Activated CD8-positive, alpha-beta memory T cell treated with anti-CD3 and anti-CD28 coated beads, Interleukin-2, amount 50 U/mL, for 4 hours (primary cell): ENCODE measurements around the gene PRR16.

Experiments
- DNase-seq: peaks from one replicate; pipeline ENCODE4 v3.0.0-alpha.2; 2020

The PRR16 gene

DNA sequence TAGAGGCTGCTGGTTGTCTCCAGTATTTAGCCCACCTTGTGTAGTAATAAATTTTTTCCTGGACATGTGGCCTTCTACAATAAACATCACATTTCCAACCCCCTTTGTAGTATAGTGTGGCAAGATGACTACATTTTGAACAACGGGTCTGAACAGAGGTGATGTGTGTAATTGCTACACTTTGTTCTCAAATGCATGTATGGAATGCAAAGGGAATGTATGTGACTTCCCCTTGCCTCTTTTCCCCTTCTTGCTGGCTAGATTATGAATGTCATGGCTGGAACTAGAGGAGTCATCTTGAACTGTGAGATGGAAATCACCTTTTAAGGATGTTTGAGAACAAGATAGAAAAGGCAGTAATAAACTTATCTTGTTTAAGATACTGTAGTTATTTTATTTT lies 54.5 kb downstream of the PRR16 start:
- DNase-seq: no peak

DNA sequence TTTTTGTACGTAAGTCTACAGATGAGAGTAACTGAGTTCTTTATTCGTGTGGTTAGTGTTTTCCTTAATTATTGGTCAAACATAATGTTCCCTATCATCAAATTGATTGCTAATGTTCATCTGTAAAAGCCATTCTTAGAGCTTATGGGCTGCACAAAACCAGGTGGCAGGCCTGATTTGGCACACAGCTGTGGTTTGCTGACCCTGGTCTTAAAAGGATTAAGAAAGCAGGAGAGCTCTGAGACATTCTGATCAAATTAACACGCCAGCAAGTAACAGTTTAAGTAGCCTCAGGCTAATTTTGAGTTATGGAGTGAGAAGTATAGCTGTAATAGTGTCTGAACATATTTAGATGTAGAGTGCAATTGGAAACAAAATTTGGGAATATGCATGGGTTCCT lies 63.2 kb downstream of the PRR16 start:
- no peak for DNase-seq

DNA sequence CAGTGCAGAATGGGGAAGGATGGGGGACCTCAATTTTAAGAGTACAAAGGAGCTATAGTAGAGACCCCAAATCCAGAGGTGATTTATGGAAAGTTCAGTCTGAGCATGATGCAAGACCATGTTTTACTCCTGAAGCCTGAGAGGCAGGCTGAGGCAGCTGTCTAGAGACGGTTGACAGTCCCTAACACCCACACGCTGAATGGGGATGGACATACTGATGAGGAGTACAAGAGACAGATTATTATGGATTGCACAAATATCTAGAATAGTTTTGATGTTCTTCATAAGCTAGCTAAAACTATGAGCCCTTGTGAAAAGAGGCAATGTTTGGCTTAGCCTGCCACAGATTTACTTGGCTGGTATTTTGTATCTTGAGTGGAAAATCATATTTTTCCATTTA lies 64.5 kb downstream of the PRR16 start:
- DNase-seq: no peak

DNA sequence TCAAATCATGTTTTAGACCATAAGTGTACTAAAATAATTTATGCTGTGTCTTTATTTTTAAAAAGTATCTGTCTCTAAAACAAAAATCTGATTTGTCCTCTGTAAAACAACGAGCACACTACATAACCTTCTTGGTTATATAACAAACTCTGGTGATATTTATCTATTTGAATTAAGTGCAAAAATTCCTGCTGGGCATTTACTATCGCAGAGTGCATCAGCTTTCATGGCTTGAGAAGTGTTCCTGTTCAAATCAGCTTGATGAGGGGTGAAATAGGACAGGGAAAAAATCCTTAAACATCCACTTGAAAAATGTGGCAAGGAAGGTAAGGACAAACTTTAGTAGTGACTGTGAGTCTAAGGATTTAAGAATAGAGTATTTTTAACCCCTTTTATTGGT lies 65.3 kb downstream of the PRR16 start:
- DNase-seq: no peak

- DNase-seq: no peak
Observed at GRCh38 chr5:120531215-120531614, 67.1 kb downstream of the PRR16 start.

DNA sequence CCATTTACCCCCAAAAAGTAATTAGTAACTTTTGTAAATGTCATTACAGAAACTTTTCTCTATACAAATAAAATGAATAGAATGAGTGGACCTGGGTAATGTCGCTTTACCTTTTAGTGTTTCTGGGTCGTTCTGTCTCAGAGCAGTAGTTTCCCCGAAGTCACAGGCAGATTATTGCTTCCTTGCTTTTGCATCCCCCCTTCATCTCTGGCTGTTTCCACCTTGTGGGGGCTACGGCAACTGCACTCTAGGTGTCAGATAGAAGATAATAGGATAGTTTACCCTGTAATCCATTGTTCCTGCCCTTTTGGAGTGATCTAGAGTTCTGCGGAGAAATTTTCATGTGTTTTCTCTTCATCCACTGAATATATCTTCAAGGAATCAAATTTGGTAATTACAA lies 68.7 kb downstream of the PRR16 start:
- DNase-seq: no peak

DNA sequence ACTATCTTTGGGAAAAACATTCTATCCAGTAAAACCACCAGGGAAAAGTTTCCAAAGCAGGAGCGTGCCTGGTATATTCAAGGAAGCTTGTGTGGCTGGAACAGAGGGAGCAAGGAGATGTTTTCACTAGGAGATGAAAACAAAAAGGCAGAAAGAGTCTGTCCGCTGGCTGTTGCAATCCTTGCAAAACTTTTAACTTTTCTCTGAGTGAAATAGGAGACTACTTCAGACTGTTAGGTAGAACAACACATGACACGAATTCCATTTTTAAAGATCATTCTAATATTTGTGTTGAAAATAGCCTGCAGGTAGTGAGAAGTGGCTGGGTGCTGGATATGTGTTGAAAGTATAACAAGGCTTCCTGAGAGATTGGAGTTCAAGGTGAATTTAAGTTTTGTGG lies 69.5 kb downstream of the PRR16 start:
- no peak for DNase-seq

DNA sequence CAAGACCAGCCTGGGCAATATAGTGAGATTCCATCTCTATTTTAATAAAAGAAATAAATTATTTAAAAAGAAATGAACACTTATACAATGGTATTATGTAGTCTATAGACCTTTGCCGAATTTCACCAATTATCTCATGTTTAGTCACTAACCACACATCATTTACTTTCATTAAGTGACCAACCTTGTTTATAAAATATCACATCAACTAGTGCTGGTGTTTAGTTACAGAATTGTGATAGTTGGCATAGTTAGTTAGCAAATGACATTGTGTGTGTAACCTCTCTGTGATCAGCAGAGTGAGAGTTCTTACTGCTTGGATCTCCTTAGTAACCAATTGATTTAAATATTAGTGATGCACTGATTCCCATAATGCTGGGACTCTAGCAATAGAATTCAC lies 71.8 kb downstream of the PRR16 start:
- no peak for DNase-seq

- no peak for DNase-seq
Observed at GRCh38 chr5:120538149-120538548, 74.0 kb downstream of the PRR16 start.

GRCh38 chr5:120538644-120539043 lies 74.5 kb downstream of the PRR16 start:
- DNase-seq: no peak

DNA sequence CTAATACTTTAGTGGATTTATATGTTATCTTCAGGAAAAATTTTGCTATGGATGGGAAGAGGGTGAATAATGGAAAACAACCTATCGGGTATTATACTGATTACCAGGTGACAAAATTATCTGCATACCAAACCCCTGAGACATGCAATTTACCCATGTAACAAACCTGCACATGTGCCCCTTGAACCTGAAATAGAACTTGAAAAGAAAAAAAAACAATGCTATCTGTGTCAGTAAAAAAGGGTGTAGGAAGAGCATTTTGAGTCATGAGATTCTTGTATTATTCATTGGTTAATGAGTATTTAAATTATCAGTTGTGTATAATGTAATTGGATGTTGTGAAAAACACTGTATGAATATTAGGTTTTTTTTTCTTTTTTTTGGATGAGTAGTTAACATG lies 75.4 kb downstream of the PRR16 start:
- DNase-seq: no peak

DNA sequence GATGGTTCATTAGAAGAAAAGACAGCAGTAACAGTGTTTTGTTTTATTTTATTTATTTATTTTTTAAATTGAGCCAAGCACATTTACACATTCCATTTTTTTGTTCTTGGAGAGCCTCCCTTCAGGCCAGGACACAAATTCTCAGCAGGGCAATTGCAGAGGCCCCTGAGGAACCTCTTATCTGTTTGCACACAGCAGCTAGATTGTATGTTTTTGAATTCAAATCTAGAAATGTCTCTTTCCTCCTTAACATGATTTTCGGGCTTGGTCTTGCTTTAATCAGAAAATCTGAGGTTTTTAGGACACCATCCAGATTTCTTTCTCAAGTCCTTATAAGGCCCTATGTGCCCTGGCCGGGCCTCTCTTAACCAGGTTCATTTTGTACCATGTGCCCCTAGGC lies 76.0 kb downstream of the PRR16 start:
- DNase-seq: no peak

- no peak for DNase-seq
Observed at GRCh38 chr5:120544043-120544442, 79.9 kb downstream of the PRR16 start.

- no peak for DNase-seq
Observed at GRCh38 chr5:120545007-120545406, 80.9 kb downstream of the PRR16 start.

- DNase-seq: no peak
Observed at GRCh38 chr5:120545951-120546350, 81.9 kb downstream of the PRR16 start.

- no peak for DNase-seq
Observed at GRCh38 chr5:120546922-120547321, 82.8 kb downstream of the PRR16 start.

- DNase-seq: no peak
Observed at GRCh38 chr5:120550358-120550757, 86.3 kb downstream of the PRR16 start.

- DNase-seq: no peak
Observed at GRCh38 chr5:120552638-120553037, 88.5 kb downstream of the PRR16 start.

GRCh38 chr5:120555345-120555744 lies 91.2 kb downstream of the PRR16 start:
- DNase-seq: no peak

DNA sequence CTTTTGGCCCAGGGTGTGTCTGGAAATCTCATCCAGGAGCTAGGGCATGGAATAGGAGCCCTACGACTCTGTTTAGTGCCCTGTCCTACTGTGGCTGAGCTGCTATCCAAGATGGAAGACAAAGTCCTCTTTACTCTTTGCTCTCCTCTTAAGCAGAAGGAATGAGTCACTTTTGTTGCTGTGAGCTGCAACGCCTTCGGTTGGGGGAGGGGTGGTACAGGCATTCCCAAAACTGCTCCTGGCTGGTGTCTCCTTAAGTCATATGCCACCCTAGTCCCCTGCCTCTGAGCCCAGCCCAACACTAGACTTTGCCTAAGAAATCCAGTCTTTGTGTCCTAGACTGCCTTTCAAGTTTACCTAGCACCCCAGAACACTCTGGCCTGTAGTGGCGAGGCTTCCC lies 99.9 kb downstream of the PRR16 start:
- no peak for DNase-seq

DNA sequence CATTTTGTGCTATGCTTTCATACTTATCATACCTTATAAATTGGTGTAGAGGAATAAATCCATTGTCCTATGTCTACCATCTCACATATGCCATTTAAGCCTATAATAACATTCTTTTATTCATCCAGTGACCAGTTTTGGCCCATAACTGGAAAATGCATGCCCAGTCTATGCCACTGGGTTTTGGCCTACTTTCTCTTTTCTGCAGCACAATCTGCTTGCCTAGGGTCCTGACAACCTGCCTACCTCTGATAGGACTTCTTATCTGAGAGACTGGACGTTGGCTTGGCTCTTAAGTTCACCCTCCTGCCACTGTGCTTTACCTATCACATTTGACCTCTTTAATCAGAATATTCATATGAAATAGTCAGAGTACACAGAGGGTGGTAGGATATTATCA lies 103.0 kb downstream of the PRR16 start:
- DNase-seq: no peak

GRCh38 chr5:120567921-120568320 lies 103.8 kb downstream of the PRR16 start:
- no peak for DNase-seq

DNA sequence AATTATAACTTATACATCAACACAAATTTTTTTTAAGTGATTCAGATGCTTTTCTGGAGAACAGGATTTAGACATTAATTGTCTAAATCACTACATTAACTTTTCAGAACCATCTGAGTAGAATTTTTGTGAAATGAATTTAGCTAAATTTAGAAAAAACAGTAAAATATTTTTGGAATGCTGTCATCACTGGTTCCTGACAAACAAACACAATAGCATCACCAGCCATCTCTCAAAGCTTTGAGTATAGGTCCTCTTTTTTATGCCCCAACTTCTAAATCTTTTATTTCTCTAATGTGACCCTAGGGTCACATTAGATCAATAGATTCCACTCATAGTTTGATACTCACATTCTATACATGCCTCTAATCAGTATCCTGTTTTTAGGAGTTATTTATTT lies 104.6 kb downstream of the PRR16 start:
- DNase-seq: no peak

GRCh38 chr5:120576588-120576987 lies 112.5 kb downstream of the PRR16 start:
- no peak for DNase-seq

DNA sequence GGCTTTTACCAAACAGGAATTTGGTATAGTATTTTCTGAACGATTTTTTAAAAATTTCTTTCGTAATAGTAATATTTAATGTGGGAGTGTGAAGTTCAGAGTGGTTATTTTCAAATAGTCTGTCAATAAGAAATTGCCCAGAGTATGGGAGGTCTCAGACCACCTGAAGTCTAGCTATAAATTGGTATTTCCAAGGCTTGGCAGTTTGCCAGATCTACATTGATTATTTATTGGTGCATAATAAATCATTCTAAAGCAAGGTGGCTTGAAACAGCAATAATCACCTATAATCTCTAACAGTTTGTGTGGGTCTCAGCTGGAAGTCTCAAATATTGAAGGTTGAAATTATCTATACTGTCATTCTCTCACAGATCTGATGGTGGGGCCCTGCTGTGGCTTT lies 118.5 kb downstream of the PRR16 start:
- DNase-seq: no peak

DNA sequence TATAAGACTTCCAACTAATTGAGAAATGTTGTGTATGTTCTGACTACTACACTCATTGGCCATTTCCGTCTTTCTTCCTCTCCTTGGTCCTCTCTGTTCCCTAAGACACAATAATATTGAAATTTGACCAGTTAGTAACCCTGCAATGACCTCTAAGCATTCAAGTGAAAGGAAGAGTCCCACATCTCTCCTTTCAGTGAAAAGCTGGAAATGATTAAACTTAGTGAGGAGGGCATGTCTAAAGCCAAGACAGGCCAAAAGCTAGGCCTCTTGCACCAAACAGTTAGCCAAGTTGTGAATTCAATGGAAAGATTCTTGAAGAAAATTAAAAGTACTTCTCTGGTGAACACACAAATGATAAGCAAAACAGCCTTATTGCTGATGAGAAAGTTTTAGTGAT lies 122.5 kb downstream of the PRR16 start:
- DNase-seq: no peak
